SJCRH30 (cell line): ENCODE data around the gene SYT1. TPM values are rescaled to one million over a fixed set of nuclear protein-coding genes. Genes with fewer than 3 reads are reported as not detected.
A peak's percentile ranks its signal among the peaks of the same experiment; 100 is the strongest.

Experiments
- DNase-seq, 2 experiments: peaks; one replicate each; pipeline ENCODE4 v3.0.0-alpha.2; 2015 to 2020
- H3K27ac ChIP-seq: fragments of 250-450 bp; sonication (Bioruptor Pico); 2 replicates; pipeline ENCODE4 v1.5.1; 2020; ENCODE audit warnings: mild to moderate bottlenecking, moderate library complexity
- H3K27me3 ChIP-seq: fragments of 250-450 bp; sonication (Bioruptor Pico); 2 replicates; pipeline ENCODE4 v1.5.1; 2020; ENCODE audit warnings: mild to moderate bottlenecking, moderate library complexity
- H3K36me3 ChIP-seq: fragments of 250-450 bp; sonication (Bioruptor Pico); 2 replicates; pipeline ENCODE4 v1.5.1; 2020; ENCODE audit warnings: mild to moderate bottlenecking, moderate library complexity
- H3K4me1 ChIP-seq: fragments of 250-450 bp; sonication (Bioruptor Pico); 2 replicates; pipeline ENCODE4 v1.5.1; 2020; ENCODE audit warnings: mild to moderate bottlenecking, moderate library complexity
- H3K4me3 ChIP-seq: fragments of 250-450 bp; sonication (Bioruptor Pico); 2 replicates; pipeline ENCODE4 v1.5.1; 2020; ENCODE audit warnings: mild to moderate bottlenecking, moderate library complexity
- H3K9me3 ChIP-seq: fragments of 250-450 bp; sonication (Bioruptor Pico); replicated peaks from 2 replicates; pipeline ENCODE4 v1.5.1; 2020; ENCODE audit warnings: mild to moderate bottlenecking, moderate library complexity
- total RNA-seq: library from RNA; depleted of rRNA; stranded (reverse); fragments of >200 nt; shearing (Covaris generic); gene quantifications from 2 replicates; pipeline ENCODE4 v1.2.3, GENCODE V29; 2014

SYT1 gene
- total RNA-seq, 1 experiment from 2014 or later: 6.8 TPM

DNA sequence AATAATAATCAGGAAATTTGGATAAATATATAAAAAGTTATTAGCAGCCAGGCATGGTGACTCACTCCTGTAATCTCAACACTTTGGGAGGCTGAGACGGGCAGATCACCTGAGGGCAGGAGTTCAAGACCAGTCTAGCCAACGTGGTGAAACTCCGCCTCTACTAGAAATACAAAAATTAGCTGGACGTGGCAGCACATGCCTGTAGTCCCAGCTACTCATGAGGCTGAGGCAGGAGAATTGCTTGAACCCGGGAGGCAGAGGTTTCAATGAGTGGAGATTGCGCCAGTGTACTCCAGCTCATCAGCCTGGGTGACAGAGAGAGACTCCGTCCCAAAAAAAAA, 64.5 kb downstream of the SYT1 start:
- no peaks in the 10 kb centered on the region for H3K27me3 ChIP-seq
- no peaks in the 10 kb centered on the region for H3K36me3 ChIP-seq
- no peaks in the 10 kb centered on the region for H3K9me3 ChIP-seq
- no peak overlapping the region for H3K27ac ChIP-seq
- H3K4me1 ChIP-seq: no peaks in the 10 kb centered on the region
- no peak overlapping the region for H3K4me3 ChIP-seq
- no peak for DNase-seq

DNA sequence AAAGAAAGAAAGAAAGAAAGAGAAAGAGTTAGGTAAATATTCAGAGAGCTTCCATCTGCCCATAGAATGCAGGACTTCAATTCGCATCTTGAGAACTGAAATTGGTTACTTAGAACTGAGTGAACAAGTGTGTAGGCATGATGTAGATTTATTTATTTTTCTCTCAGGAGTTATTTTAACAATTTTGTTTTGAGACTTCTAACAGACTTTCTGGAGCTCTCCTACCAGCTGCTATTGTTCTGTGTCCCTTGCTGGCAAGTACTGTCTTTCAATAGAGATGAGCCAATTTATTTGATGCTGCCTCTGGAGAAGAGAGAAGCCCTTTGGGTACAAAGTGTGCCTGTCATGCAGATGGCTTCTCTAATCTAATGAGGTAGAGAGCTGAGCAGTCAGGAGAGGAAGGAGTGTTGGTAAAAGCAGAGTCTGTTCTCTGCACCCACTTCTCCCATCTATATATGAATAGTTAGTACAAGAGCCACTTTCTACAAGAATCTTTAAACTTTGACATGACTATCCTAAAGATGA, 67.0 kb downstream of the SYT1 start:
- Histone ChIP-seq H3K4me3 (no peak overlapping the region), H3K9me3 (no peaks in the 10 kb centered on the region), H3K4me1 (0 out of 2 replicates have a peak, but pooled peaks cover 3% of the 10 kb centered on the region), H3K27ac (no peak overlapping the region), H3K36me3 (no peaks in the 10 kb centered on the region), H3K27me3 (no peaks in the 10 kb centered on the region)
- no peak for DNase-seq

DNA sequence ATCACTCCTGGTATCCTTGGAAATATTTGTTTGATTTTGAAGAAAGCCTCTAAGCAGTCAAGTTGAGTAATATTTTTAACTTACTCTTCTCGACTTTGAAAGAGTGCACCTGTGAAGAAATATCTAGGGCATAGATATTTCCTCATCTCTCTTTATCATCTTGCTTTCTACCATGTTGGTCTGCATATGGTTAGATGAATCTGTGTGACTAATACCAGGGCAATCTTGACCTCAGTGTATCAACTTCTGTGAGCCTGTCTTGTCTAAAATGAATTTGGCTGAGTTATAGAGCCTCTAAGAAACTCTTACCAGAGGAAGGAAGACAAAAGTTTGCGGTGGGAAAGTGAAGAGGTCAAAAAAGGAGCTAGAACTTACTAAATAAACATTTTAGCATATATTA, 68.4 kb downstream of the SYT1 start:
- no peak overlapping the region for H3K27ac ChIP-seq
- H3K27me3 ChIP-seq: no peaks in the 10 kb centered on the region
- no peaks in the 10 kb centered on the region for H3K9me3 ChIP-seq
- no peak overlapping the region for H3K4me3 ChIP-seq
- 0 out of 2 replicates have a peak, but pooled peaks cover 3% of the 10 kb centered on the region for H3K4me1 ChIP-seq
- DNase-seq: no peak
- H3K36me3 ChIP-seq: no peaks in the 10 kb centered on the region

- Histone ChIP-seq H3K4me1 (0 out of 2 replicates have a peak, but pooled peaks cover 6% of the 10 kb centered on the region), H3K9me3 (no peaks in the 10 kb centered on the region), H3K36me3 (no peaks in the 10 kb centered on the region), H3K27ac (no peak overlapping the region), H3K27me3 (no peaks in the 10 kb centered on the region), H3K4me3 (no peak overlapping the region)
- no peak for DNase-seq
These were observed 73.9 kb downstream of the SYT1 start for GRCh38 chr12:78938341-78939084.

DNA sequence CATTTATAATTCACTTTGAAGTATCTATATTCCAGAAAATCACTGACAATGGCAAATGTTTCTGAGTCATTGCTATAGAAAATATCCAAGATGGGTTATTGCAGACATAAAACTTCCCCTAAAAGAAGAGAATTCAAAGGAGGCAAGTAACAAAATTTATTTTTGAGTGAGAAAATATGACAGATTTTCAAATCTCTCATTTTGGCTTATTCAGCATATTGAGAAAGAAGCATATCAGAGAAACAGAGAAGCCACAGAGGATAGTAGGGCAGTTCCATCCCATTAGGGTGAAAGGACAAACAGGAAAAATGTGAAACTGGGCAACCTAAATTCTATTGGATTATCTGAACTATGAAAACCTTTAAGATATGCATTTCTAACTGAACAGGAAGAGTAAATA, 85.0 kb downstream of the SYT1 start:
- Histone ChIP-seq H3K36me3 (no peaks in the 10 kb centered on the region), H3K9me3 (0 out of 2 replicates have a peak, but pooled peaks cover 3% of the 10 kb centered on the region), H3K27me3 (no peaks in the 10 kb centered on the region), H3K27ac (no peak overlapping the region), H3K4me1 (no peaks in the 10 kb centered on the region), H3K4me3 (no peak overlapping the region)
- no peak for DNase-seq

- 0 out of 2 replicates have a peak, but pooled peaks cover 3% of the 10 kb centered on the region for H3K9me3 ChIP-seq
- no peak overlapping the region for H3K27ac ChIP-seq
- H3K4me1 ChIP-seq: no peaks in the 10 kb centered on the region
- H3K27me3 ChIP-seq: no peaks in the 10 kb centered on the region
- H3K4me3 ChIP-seq: no peak overlapping the region
- no peaks in the 10 kb centered on the region for H3K36me3 ChIP-seq
- DNase-seq: no peak
These were observed 87.4 kb downstream of the SYT1 start for GRCh38 chr12:78951803-78952551.

GRCh38 chr12:78952552-78952929, 88.0 kb downstream of the SYT1 start:
- no peaks in the 10 kb centered on the region for H3K4me1 ChIP-seq
- no peak for DNase-seq
- H3K4me3 ChIP-seq: no peak overlapping the region
- H3K27ac ChIP-seq: no peak overlapping the region
- no peaks in the 10 kb centered on the region for H3K27me3 ChIP-seq
- H3K9me3 ChIP-seq: 0 out of 2 replicates have a peak, but pooled peaks cover 3% of the 10 kb centered on the region
- H3K36me3 ChIP-seq: no peaks in the 10 kb centered on the region

GRCh38 chr12:78958941-78959340, 94.4 kb downstream of the SYT1 start:
- no peaks in the 10 kb centered on the region for H3K27me3 ChIP-seq
- H3K9me3 ChIP-seq: no peaks in the 10 kb centered on the region
- no peak for DNase-seq
- no peak overlapping the region for H3K4me3 ChIP-seq
- H3K27ac ChIP-seq: no peak overlapping the region
- H3K4me1 ChIP-seq: peaks cover 7% of the 10 kb centered on the region
- no peaks in the 10 kb centered on the region for H3K36me3 ChIP-seq

DNA sequence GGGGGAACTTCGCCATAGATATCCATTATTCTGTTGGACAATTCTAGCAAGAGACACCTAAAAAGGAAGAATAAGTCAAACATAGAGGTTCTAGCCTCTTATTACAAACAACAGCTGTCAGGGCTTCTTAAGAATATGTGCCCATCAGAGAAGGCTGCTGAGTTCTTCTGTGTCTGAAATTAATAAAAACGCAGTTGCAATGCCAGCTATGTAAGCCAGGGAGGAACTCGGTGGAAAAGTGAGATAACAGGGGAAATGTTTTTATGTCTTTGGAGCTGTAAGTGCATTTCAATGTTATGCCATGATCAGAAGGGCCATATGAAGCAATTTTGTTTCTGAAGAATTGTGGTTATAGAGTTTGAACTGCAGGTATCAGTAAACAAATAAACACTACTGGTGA, 95.0 kb downstream of the SYT1 start:
- Histone ChIP-seq H3K36me3 (no peaks in the 10 kb centered on the region), H3K27ac (no peak overlapping the region), H3K4me1 (peaks cover 13% of the 10 kb centered on the region), H3K9me3 (no peaks in the 10 kb centered on the region), H3K4me3 (no peak overlapping the region), H3K27me3 (no peaks in the 10 kb centered on the region)
- peak in 1 of 2 experiments; percentile 5 for DNase-seq

DNA sequence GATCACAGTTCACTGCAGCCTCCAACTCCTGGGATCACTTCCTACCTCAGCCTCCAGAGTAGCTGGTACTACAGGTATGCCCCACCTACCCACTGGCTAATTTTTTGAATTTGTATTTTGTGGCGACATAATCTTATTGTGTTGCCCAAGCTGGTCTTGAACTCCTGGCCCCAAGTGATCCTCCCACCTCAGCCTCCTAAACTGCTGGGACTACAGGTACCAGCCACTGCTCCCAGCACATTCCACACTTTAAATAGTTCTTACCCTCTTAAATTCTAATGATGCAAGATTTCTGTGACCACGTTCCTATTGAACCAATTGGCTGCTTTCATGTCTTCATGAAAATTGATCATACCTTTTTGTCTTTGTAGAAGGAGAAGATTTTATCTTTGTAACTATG, 96.6 kb downstream of the SYT1 start:
- no peak for DNase-seq
- H3K9me3 ChIP-seq: no peaks in the 10 kb centered on the region
- no peaks in the 10 kb centered on the region for H3K27me3 ChIP-seq
- no peaks in the 10 kb centered on the region for H3K36me3 ChIP-seq
- no peak overlapping the region for H3K27ac ChIP-seq
- peaks cover 18% of the 10 kb centered on the region for H3K4me1 ChIP-seq
- no peak overlapping the region for H3K4me3 ChIP-seq

GRCh38 chr12:78963439-78964227, 99.1 kb downstream of the SYT1 start:
- no peaks in the 10 kb centered on the region for H3K9me3 ChIP-seq
- H3K27ac ChIP-seq: peak overlapping the region; percentile 81
- peak overlapping the region; percentile 25 for H3K4me3 ChIP-seq
- peak; percentile 63 to 66 for DNase-seq
- H3K27me3 ChIP-seq: no peaks in the 10 kb centered on the region
- H3K4me1 ChIP-seq: peaks cover 18% of the 10 kb centered on the region
- no peaks in the 10 kb centered on the region for H3K36me3 ChIP-seq

DNA sequence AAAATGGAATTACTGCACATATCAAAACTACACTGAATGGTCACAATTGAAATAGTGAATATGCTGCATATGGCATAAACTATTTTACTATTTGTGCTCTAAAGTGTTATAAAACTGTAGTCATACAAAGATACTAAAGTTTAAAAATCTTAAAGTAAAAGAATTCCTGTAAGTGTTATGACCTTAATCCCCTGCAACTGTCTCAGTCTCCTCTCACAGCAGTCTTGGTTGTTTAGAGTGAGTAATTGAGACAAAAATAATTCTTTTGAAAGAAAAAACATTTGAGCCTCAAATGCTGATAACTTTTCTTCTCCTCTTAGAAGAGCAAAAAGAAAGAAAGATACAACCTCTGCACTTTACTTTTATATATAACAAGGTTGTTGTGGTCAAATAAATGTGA, 99.9 kb downstream of the SYT1 start:
- peaks cover 18% of the 10 kb centered on the region for H3K4me1 ChIP-seq
- H3K27ac ChIP-seq: peak overlapping the region; percentile 81
- H3K27me3 ChIP-seq: no peaks in the 10 kb centered on the region
- H3K9me3 ChIP-seq: no peaks in the 10 kb centered on the region
- DNase-seq: peak in 1 of 2 experiments; percentile 13
- peak overlapping the region; percentile 25 for H3K4me3 ChIP-seq
- no peaks in the 10 kb centered on the region for H3K36me3 ChIP-seq

- no peaks in the 10 kb centered on the region for H3K27me3 ChIP-seq
- H3K36me3 ChIP-seq: no peaks in the 10 kb centered on the region
- H3K4me1 ChIP-seq: peaks cover 18% of the 10 kb centered on the region
- H3K27ac ChIP-seq: no peak overlapping the region
- no peak for DNase-seq
- H3K9me3 ChIP-seq: no peaks in the 10 kb centered on the region
- H3K4me3 ChIP-seq: no peak overlapping the region
These were observed 101.5 kb downstream of the SYT1 start for GRCh38 chr12:78966062-78966461.

- DNase-seq: no peak
- Histone ChIP-seq H3K27ac (no peak overlapping the region), H3K9me3 (no peaks in the 10 kb centered on the region), H3K27me3 (no peaks in the 10 kb centered on the region), H3K4me1 (peaks cover 18% of the 10 kb centered on the region), H3K36me3 (no peaks in the 10 kb centered on the region), H3K4me3 (no peak overlapping the region)
These were observed 102.4 kb downstream of the SYT1 start for GRCh38 chr12:78966926-78967325.

DNA sequence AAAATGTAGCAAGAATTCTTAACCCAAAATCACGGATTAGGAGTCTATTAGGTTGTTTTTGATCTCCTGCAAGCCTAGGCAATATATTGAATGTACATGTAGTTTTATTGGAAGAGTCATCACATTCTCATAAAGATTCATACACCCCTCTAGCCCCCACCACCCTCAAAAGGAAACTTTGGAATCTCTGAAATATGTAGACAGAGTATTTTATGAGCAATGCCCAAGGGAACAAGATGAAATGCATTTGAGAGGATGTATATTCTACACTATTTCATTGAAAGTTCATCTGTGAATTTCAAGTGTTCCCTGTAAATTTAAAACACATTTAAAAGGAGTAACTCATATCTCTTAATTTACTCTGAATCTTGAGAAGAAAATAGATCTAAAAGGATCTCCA, 103.7 kb downstream of the SYT1 start:
- H3K4me3 ChIP-seq: no peak overlapping the region
- no peaks in the 10 kb centered on the region for H3K27me3 ChIP-seq
- DNase-seq: no peak
- H3K4me1 ChIP-seq: peaks cover 17% of the 10 kb centered on the region
- H3K36me3 ChIP-seq: no peaks in the 10 kb centered on the region
- H3K27ac ChIP-seq: no peak overlapping the region
- no peaks in the 10 kb centered on the region for H3K9me3 ChIP-seq
